HG02642 (cell line): ENCODE measurements around the gene MTOR.
A peak's percentile ranks its signal among the peaks of the same experiment; 100 is the strongest.
"Not testable (repeated sequence)": the region's sequence is repeated elsewhere in the genome, so short reads cannot be mapped to it uniquely, and the experiment has no call there.

Experiments used
- ATAC-seq: cut with Tn5 transposase; IDR thresholded peaks from one replicate; pipeline ENCODE4 v1.9.1; 2021; ENCODE audit warnings: mild to moderate bottlenecking; ENCODE audit not compliant: unreplicated experiment, poor library complexity

Gene MTOR

DNA sequence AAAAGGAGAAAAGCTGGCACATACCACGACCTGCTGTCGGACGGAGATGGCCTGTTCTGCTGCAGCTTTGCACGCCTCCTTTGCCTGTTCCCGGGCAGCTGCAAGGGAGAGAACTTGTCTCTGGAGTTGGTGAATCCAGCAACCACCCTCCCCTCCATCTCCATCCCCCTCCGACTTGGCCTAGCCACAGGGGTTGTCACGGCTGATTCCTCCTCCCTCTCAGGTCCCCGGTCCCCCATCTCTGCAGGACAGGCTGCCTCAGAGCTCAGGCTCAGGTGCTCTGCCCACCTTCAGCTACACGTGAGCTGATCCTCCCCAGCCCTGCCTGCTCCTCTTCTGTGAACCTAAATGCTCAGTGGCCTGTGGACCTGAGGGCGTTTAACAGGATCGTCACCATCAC lies 191.5 kb downstream of the MTOR start:
- ATAC-seq = no peak

DNA sequence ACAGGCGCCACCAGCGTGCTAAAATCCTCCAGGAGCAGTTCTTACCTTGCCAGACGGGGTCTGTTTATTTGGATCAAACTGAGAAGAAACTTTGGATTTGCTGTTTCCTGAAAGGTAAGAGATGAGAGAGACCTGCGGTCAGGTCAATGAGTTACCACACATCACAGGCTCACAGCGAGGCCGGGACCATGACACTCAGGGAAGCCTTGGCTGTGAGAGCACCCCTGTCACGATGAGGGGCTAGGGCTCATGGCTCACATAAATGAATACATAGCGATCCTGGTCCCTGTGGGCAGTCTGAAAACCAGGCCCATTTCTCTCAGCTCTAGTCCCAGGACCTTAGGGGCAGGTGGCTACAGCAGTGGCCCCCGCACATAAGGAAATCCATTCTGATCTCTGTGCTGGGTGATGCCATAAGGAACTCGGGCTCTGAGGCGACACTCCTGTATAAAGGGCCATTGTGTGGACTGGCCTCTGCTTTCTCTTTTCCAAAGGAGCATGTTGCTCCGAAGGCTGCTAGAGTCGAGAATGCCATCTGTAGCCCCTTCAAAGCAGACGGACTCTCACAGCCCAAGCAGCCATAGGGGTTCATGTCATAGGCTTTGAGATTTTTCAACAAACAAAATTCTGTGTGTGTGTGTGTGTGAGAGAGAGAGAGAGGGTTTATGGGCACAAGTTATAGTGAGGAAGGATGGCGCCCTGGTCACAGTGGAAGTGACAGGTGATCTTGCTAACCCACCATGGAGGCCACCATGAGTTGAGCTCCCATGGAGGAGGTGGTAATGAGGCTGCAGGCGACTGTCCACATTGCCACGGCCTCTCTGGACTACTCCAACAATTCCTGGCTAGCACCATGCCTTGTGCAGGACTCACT lies 193.5 kb downstream of the MTOR start:
- ATAC-seq = no peak

DNA sequence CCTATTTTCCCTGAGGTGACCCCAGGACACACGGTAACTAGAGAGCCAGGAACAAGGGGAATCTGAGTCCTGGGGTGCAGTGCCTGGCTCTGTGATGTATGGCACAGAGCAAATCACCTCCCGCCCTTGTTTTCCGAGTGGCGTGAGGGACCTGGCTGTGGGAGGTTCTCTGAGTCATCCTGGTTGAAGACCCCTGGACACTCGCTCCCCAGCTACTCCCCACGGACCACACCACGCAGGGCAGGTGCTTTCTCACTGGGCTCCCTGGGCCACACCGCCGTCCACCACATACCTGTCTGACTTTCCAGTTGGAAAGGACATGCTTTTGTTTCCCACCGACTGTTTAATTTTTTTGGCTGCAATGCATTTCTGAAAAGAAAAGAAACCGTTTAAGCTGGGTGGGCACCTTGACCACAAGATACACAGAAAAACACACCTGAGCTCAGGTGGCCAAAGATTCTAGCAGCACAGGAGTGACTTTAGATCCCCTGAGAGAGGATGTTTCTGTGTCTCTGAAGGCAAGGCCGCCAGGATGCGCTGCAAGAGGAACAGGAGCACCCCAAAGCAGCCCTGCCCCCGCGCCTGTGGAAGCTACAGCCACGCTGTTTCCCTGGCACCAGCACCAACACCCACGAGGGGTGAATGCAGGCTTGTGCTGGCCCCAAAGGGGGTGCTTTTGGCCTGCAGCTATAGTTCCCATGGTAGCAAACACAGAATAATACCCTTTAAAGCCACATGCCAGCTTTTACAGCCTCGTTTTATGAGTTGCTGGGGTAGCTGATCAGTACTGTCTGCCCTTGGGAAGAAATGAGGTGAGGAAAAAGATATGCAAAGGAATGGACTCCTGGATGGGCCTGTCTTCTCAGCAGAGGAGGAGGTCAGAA lies 194.4 kb downstream of the MTOR start:
- no peak for ATAC-seq

DNA sequence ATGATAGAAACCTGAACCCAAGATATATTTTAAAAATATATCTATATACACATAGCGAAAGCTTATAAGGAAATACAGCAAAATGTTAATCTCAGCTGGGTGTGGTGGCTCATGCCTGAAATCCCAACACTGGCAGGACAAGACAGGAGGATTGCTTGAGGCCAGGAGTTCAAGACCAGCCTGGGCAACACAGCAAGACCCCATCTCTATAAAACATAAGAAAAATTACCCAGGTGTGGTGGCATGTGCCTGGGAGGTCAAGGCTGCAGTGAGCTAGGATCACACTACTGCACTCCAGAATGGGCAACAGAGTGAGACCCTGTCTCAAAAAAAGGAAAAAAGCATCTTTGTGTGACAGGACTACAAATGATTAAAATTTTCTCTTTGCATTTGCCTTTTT lies 196.6 kb downstream of the MTOR start:
- ATAC-seq = no peak

DNA sequence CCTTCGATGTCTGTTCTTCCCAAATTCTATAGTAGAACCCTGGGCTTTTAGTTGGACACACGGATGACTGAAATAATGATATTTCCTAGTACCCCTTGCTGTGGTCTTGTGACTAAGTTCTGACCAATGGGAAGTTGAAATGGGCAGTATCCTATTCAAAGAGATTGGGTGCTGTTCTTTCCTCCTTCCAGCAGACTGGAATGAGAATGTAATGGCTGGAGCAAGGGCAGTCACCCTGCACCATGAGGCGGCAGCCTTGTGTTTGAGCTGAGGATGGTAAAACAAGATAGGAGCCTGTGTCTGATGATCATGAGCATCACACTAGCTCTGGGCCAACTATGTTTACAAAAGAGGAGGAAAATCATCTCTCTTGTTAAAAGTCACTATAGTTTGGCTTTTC lies 197.4 kb downstream of the MTOR start:
- ATAC-seq = no peak

DNA sequence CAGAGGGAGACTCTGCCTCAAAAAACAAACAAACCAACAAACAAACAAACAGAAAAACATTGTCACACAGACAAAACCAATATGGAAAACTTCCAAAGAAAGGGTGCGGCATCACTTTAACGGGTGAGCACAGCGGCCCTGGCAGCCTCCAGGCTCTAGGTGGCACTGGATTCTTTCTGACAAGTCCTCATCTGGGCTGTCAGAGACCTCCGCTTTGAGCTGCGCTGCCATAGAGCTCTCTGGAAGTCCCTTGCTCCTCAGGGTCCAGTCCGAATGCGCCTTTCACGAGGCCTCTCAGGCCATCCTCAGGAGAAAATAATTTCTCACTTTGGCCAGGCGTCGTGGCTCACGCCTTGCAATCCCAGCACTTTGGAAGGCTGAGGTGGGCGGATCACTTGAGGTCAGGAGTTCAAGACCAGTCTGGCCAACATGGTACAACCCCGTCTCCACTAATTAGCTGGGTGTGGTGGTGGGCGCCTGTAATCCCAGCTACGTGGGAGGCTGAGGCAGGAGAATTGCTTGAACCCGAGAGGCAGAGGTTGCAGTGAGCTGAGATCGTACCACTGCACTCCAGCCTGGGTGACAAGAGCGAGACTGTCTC lies 198.3 kb downstream of the MTOR start:
- ATAC-seq = not testable (repeated sequence)

DNA sequence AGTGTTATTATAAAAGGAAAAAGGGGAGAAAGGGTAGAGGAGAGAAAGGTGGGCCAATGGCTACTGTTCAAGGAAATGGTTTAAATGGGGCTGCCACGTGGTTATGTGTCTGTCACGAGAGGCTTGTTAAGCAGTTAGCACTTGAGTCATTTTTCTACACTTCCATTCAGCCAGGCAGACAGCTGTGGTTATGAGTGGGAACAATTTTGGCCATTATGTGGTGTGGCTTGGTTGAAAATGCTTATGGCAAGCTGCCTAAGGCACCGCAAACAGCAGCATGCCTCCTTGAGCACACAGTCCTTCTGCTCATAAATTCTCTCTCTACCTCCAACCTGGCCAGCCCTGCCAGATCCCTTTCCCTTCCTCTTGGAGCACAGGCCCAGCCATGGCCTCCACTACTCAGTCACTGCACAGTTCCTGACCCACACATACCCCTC lies 199.4 kb downstream of the MTOR start:
- ATAC-seq = no peak

DNA sequence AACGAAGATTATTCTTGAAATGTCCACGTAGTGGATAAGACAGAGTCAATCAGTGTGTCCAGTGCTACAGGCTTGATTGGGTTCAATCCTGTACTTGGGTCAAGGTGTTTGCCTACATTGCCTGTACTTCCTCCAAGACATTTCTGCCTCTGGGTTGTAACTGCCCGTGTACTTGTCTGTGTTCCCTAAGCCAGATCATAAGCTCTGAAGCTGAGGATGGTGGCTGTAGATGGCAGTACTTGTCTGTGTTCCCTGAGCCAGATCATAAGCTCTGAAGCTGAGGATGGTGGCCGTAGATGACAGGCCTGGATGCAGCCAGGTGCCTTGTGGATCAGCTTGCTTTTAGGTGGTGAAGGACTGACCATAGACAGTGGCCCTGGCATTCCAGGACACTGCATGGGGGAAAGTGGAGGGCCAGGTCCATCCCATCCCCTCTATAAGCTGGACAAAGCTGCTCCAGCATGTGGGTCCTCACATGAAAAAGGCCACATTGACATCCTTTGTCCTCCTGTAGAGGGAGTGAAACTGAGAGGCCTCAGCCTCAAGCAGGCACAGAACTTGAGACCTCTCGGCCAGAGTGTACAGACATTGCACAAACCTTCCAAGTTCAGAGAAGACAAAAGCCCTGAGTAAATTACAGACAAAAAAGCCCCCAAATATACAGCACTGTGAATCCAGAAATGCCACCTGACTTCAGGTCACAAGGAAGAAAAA lies 200.5 kb downstream of the MTOR start:
- ATAC-seq = no peak

DNA sequence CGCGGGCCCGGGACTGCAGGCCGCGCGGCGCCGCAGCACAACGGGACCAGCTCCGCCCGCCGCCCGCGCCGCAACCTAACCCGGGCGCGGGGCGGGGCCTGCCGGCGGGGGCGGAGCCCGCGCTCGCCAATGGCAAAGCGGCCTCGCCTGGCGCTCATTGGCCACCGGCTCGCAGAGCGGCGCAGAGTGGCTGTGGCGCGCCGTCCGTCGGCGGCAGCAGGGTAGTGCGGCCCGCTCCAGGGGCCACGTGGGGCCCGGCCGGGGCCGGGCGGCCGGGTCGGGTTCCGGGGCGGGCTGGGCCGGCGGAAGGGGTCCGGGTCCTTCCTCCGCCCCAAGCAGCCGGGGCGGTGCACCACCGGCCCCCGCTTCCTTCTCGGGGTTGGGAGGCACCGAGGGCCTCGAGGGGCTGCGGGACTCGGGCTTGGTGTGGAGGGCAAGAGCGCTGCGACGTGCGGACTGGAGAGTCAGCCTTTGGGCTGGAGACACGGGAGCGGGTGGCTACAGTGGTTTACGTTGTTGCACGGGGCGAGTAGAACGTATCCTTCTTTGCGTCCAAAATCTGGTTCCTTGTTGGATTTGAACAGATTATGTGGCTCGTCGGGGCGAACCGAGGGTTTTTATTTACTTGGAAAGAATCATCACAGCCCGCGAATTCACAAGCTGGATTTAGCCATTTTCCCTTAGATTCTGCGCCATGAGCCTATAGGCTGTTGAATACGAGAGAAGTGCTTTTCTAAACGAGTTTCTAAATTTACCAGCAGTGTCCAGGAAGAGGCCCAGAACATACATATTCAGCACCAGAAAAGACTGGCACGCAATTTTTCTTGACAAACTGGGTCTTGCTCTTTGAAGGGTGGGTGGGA lies 202.2 kb downstream of the MTOR start, which contains the start of gene SRM:
SRM (minus strand) TSS at position 51 of the 863 bp plus-strand sequence. CDS start 75 bp downstream, outside the sequence.
- ATAC-seq = peak; percentile 90

DNA sequence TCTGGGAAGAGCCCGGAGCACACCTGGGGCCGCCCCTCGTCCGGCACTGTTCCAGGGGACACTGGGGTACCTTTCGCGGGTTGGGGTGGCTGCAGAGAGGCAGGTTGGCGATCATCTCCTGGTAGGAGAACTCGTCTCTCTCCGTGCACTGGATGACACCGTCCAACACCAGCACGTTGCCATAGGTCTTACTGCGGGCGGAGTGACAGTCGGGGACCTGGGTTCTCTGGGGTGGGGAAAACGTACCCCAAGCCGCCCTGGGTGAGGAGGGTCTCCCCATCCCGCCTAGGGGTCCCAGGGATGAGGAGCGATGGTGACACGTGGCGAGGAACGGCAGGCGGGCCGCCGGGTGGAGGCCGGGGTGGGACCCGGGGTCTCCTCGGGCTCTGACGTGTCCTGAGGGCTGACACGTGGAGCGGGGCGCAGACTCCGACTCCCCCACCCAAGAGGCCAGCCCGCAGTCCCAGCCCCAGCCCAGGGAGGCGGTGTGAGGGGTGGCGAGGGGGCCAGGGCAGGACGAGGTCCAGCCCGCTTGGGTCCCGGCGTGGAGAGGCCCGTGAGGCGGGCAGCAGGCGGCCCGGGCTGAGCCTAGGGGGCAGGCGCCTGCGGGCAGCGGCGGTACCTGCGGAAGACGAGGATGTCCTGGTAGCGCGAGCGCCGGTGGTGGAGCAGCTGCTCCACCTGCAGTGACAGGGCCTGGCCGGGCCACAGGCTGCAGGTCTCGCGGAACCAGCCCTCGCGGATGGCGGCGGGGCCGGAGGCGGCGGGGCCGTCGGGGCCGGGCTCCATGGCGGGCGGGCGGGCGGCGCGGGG lies 203.0 kb downstream of the MTOR start:
- peak; percentile 20 for ATAC-seq

DNA sequence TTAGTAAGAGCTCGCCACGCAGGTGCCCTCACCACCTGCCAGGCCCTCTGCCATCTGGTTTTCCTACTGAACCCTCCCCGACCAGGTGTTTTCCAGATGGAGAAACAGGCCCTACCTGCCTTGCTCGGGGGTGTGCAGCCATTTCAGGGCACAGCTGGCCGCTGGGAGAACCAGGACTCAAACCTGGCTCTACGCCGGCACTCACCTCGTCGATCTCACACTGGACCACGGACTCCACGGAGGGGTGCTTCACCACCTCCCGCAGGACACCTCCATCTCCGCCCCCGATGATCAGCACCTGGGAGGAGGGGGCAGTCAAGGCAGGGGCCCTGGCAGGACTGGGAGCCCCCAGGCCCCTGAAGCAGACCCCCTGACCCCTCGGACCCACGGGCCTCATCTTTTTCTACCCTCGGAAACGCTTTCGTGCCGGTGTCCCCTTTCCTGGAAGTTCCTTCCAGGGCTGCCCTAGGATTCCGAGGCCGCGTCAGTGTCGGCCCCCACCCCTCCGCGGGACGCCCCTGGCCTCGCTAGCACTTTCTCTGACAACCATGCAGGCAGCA lies 203.7 kb downstream of the MTOR start:
- ATAC-seq = no peak

DNA sequence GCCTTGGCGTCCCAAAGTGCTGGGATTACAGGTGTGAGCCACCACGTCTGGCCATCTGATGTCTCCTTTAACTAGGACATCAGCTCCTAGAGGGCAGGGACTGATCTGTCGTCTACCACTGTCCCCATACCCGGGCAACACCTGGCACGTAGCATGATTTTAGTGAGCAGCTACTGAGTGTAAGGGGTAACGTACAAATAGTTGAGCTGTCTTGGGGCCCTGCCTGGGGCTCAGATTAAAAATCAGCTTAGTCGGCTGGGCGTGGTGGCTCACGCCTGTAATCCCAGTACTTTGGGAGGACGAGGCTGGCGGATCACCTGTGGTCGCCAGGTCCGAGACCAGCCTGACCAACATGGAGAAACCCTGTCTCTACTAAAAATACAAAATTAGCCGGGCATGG lies 204.3 kb downstream of the MTOR start:
- ATAC-seq = no peak

DNA sequence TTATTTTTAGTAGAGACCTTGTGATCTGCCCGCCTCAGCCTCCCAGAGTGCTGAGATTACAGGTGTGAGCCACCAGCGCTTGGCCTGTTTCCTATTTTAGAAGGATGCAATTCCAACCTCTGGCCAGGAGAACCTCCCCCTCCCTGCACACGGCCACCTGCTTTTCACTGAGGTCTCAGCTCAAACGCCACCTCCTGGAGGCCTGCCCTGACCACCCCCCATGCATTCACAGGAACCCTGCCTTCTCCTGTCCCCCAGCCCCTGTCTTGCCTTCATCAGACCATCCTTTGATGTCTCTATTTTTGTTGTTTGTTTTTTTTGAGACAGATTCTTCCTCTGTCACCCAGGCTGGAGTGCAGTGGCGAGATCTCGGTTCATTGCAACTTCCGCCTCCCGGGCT lies 204.9 kb downstream of the MTOR start:
- no peak for ATAC-seq
